Hepatocyte (in vitro differentiated cells): ENCODE data around the gene ABLIM2. TPM values are rescaled to one million over a fixed set of nuclear protein-coding genes. Genes with fewer than 3 reads are reported as not detected.

ENCODE experiments used
- DNase-seq: peaks from one replicate; pipeline ENCODE4 v3.0.0-alpha.2; 2016; ENCODE audit warnings: low spot score
- H2AFZ ChIP-seq: fragments of 200-600 bp; sonication (generic); 2 replicates; pipeline ENCODE4 v1.6.0; 2016; ENCODE audit warnings: antibody characterized with exemption, mild to moderate bottlenecking
- H3K27ac ChIP-seq: fragments of 200-600 bp; sonication (generic); 2 replicates; pipeline ENCODE4 v1.5.1; 2016; ENCODE audit warnings: mild to moderate bottlenecking
- H3K27me3 ChIP-seq: fragments of 200-600 bp; sonication (generic); 2 replicates; pipeline ENCODE4 v1.6.1; 2016
- H3K36me3 ChIP-seq: fragments of 200-600 bp; sonication (generic); replicated peaks from 2 replicates; pipeline ENCODE4 v1.5.1; 2016; ENCODE audit warnings: low read depth; ENCODE audit not compliant: insufficient read depth
- H3K4me1 ChIP-seq: fragments of 200-600 bp; sonication (generic); 2 replicates; pipeline ENCODE4 v1.5.1; 2016; ENCODE audit warnings: mild to moderate bottlenecking, moderate library complexity; ENCODE audit not compliant: insufficient read depth
- H3K4me2 ChIP-seq: fragments of 200-600 bp; sonication (generic); 2 replicates; pipeline ENCODE4 v1.6.0; 2016
- H3K4me3 ChIP-seq: fragments of 200-600 bp; sonication (generic); 2 replicates; pipeline ENCODE4 v1.5.1; 2016; ENCODE audit warnings: mild to moderate bottlenecking
- H3K79me2 ChIP-seq: fragments of 200-600 bp; sonication (generic); 2 replicates; pipeline ENCODE4 v1.6.0; 2017; ENCODE audit warnings: mild to moderate bottlenecking
- H3K9me2 ChIP-seq: fragments of 200-600 bp; sonication (generic); replicated peaks from 2 replicates; pipeline ENCODE4 v1.6.0; 2017; ENCODE audit warnings: mild to moderate bottlenecking; ENCODE audit not compliant: insufficient read depth
- H3K9me3 ChIP-seq: fragments of 200-600 bp; sonication (generic); 2 replicates; pipeline ENCODE4 v1.5.1; 2016; ENCODE audit warnings: low read depth, mild to moderate bottlenecking
- H4K20me1 ChIP-seq: fragments of 200-600 bp; sonication (generic); 2 replicates; pipeline ENCODE4 v1.6.0; 2016; ENCODE audit warnings: mild to moderate bottlenecking; ENCODE audit not compliant: insufficient read depth, poor library complexity, severe bottlenecking
- CTCF ChIP-seq: fragments of 200-600 bp; sonication (generic); IDR thresholded peaks from 2 replicates; pipeline ENCODE4 v1.5.1; 2016; ENCODE audit warnings: antibody characterized with exemption, mild to moderate bottlenecking; ENCODE audit not compliant: poor library complexity
- EZH2 ChIP-seq: fragments of 200-600 bp; sonication (generic); IDR thresholded peaks from 2 replicates; pipeline ENCODE4 v1.6.1; 2016; ENCODE audit warnings: antibody characterized with exemption, mild to moderate bottlenecking, borderline replicate concordance
- EZH2phosphoT487 ChIP-seq: fragments of 200-600 bp; sonication (generic); IDR thresholded peaks from one replicate; pipeline ENCODE4 v1.6.1; 2018; ENCODE audit warnings: antibody characterized with exemption, mild to moderate bottlenecking, low read depth, moderate library complexity; ENCODE audit not compliant: unreplicated experiment, severe bottlenecking
- WGBS: methylation state at CpG from one replicate; pipeline ENCODE4 v1.1.6; 2016; ENCODE audit warnings: low lambda C conversion rate; ENCODE audit errors: missing lambda C conversion rate; 5-methylcytosine and 5-hydroxymethylcytosine counted together
- polyA plus RNA-seq: library from polyadenylated mRNA; unstranded; fragments of >200 nt; fragmentation: Nextera tagmentation; extraction: Ambion mirVana; gene quantifications from 2 replicates; pipeline ENCODE4 v1.2.1, GENCODE V29; 2016
- total RNA-seq: library from RNA; depleted of rRNA; stranded (reverse); fragments of >200 nt; gene quantifications from 2 replicates; pipeline ENCODE4 v1.2.3, GENCODE V29; 2014

ABLIM2 gene
- total and polyA plus RNA-seq, 2 experiments from 2014 or later, result 1.7 to 2.0 TPM

GRCh38 chr4:8005033-8005808, 153.4 kb downstream of the ABLIM2 start:
- Histone ChIP-seq H2AFZ (no peak overlapping the region), H4K20me1 (no peaks in the 10 kb centered on the region), H3K36me3 (no peaks in the 10 kb centered on the region), H3K27ac (no peak overlapping the region), H3K27me3 (no peaks in the 10 kb centered on the region), H3K4me1 (peaks cover 7% of the 10 kb centered on the region), H3K79me2 (no peaks in the 10 kb centered on the region), H3K9me2 (no peaks in the 10 kb centered on the region), H3K9me3 (no peaks in the 10 kb centered on the region), H3K4me2 (no peak overlapping the region), H3K4me3 (no peak overlapping the region)
- WGBS, result 93% methylated on average over 36 of the region's 36 CpGs
- no peak for TF ChIP-seq CTCF
- no peak for DNase-seq

- Histone ChIP-seq H3K4me1 (no peaks in the 10 kb centered on the region), H3K4me2 (no peak overlapping the region), H3K79me2 (no peaks in the 10 kb centered on the region), H3K36me3 (no peaks in the 10 kb centered on the region), H3K9me2 (no peaks in the 10 kb centered on the region), H3K27ac (no peak overlapping the region), H2AFZ (no peak overlapping the region), H3K27me3 (no peaks in the 10 kb centered on the region), H3K4me3 (no peak overlapping the region), H3K9me3 (no peaks in the 10 kb centered on the region), H4K20me1 (no peaks in the 10 kb centered on the region)
- WGBS, result 85% methylated on average over 6 of the region's 6 CpGs
- no peak for DNase-seq
- TF ChIP-seq CTCF (no peak), EZH2phosphoT487 (no peak), EZH2 (no peak)
These were observed 154.5 kb downstream of the ABLIM2 start for GRCh38 chr4:8004066-8004465.

- no peak overlapping the region for H2AFZ ChIP-seq
- no peaks in the 10 kb centered on the region for H3K9me3 ChIP-seq
- no peak overlapping the region for H3K4me2 ChIP-seq
- no peaks in the 10 kb centered on the region for H3K79me2 ChIP-seq
- no peaks in the 10 kb centered on the region for H3K27me3 ChIP-seq
- WGBS, result 82% methylated on average over 23 of the region's 23 CpGs
- H3K4me3 ChIP-seq, result no peak overlapping the region
- no peaks in the 10 kb centered on the region for H3K9me2 ChIP-seq
- no peaks in the 10 kb centered on the region for H4K20me1 ChIP-seq
- H3K4me1 ChIP-seq, result no peaks in the 10 kb centered on the region
- no peak overlapping the region for H3K27ac ChIP-seq
- no peaks in the 10 kb centered on the region for H3K36me3 ChIP-seq
- TF ChIP-seq EZH2phosphoT487 (no peak), CTCF (no peak), EZH2 (no peak)
- DNase-seq, result no peak
These were observed 155.9 kb downstream of the ABLIM2 start for GRCh38 chr4:8002525-8003309.
